ENCODE measurements around the gene CARMIL3.
A peak's percentile ranks its signal among the peaks of the same experiment; 100 is the strongest.
"Not testable (repeated sequence)": the region's sequence is repeated elsewhere in the genome, so short reads cannot be mapped to it uniquely, and the experiment has no call there.

The CARMIL3 gene

GRCh38 chr14:24036963-24037657, 14.7 kb upstream of the CARMIL3 start:
- not testable (repeated sequence) for H3K4me3 ChIP-seq (ENCODE audit: low read depth, low read length)

- no peak overlapping the region for H3K4me3 ChIP-seq (ENCODE audit: low read depth, low read length)
Observed at GRCh38 chr14:24037658-24038037, 14.2 kb upstream of the CARMIL3 start.

GRCh38 chr14:24038686-24039085, 13.1 kb upstream of the CARMIL3 start:
- H3K4me3 ChIP-seq (ENCODE audit: low read depth, low read length) = no peak overlapping the region

GRCh38 chr14:24040692-24041091, 11.1 kb upstream of the CARMIL3 start:
- no peak overlapping the region for H3K4me3 ChIP-seq (ENCODE audit: low read depth, low read length)

- H3K4me3 ChIP-seq (ENCODE audit: low read depth, low read length) = no peak overlapping the region
Observed at GRCh38 chr14:24042746-24043145, 9.1 kb upstream of the CARMIL3 start.

- H3K4me3 ChIP-seq (ENCODE audit: low read depth, low read length) = not testable (repeated sequence)
Observed at GRCh38 chr14:24049002-24049401, 2.8 kb upstream of the CARMIL3 start.

- H3K4me3 ChIP-seq (ENCODE audit: low read depth, low read length) = not testable (repeated sequence)
Observed at GRCh38 chr14:24050753-24051152, 1.1 kb upstream of the CARMIL3 start.

- peak overlapping the region; percentile 79 for H3K4me3 ChIP-seq (ENCODE audit: low read depth, low read length)
Observed at GRCh38 chr14:24051176-24051788, 527 bp upstream of the CARMIL3 start.

GRCh38 chr14:24052656-24053547, 1.1 kb downstream of the CARMIL3 start:
- H3K4me3 ChIP-seq (ENCODE audit: low read depth, low read length) = peak overlapping the region; percentile 79

- H3K4me3 ChIP-seq (ENCODE audit: low read depth, low read length) = no peak overlapping the region
Observed at GRCh38 chr14:24053548-24054323, 1.9 kb downstream of the CARMIL3 start.

- H3K4me3 ChIP-seq (ENCODE audit: low read depth, low read length) = no peak overlapping the region
Observed at GRCh38 chr14:24054324-24054641, 2.5 kb downstream of the CARMIL3 start.

GRCh38 chr14:24054646-24055045, 2.8 kb downstream of the CARMIL3 start:
- H3K4me3 ChIP-seq (ENCODE audit: low read depth, low read length) = no peak overlapping the region

GRCh38 chr14:24055971-24056799, 4.4 kb downstream of the CARMIL3 start:
- H3K4me3 ChIP-seq (ENCODE audit: low read depth, low read length) = no peak overlapping the region

- H3K4me3 ChIP-seq (ENCODE audit: low read depth, low read length) = no peak overlapping the region
Observed at GRCh38 chr14:24056800-24057184, 5.0 kb downstream of the CARMIL3 start.

GRCh38 chr14:24057271-24057670, 5.5 kb downstream of the CARMIL3 start:
- H3K4me3 ChIP-seq (ENCODE audit: low read depth, low read length) = no peak overlapping the region

GRCh38 chr14:24057867-24058259, 6.1 kb downstream of the CARMIL3 start:
- H3K4me3 ChIP-seq (ENCODE audit: low read depth, low read length) = no peak overlapping the region

- no peak overlapping the region for H3K4me3 ChIP-seq (ENCODE audit: low read depth, low read length)
Observed at GRCh38 chr14:24058260-24058950, 6.6 kb downstream of the CARMIL3 start.

- no peak overlapping the region for H3K4me3 ChIP-seq (ENCODE audit: low read depth, low read length)
Observed at GRCh38 chr14:24058951-24059475, 7.2 kb downstream of the CARMIL3 start.

- H3K4me3 ChIP-seq (ENCODE audit: low read depth, low read length) = no peak overlapping the region
Observed at GRCh38 chr14:24059841-24060388, 8.1 kb downstream of the CARMIL3 start.

All from iPS-11a (cell line).